VCaP (cell line): Measurements from ENCODE around the gene SMIM32.
A peak's percentile ranks its signal among the peaks of the same experiment; 100 is the strongest.

Experiments
- H3K27ac ChIP-seq: fragments of 450-650 bp; 2 replicates; pipeline ENCODE4 v1.5.1; 2017
- CTCF ChIP-seq: fragments of 450-650 bp; conservative IDR thresholded peaks from 2 replicates; pipeline ENCODE4 v1.5.1; 2017; ENCODE audit warnings: mild to moderate bottlenecking, moderate library complexity

The SMIM32 gene

GRCh38 chr5:136230176-136230575 lies 37.2 kb upstream of the SMIM32 start:
- H3K27ac ChIP-seq = peak overlapping the region; percentile 88
- no peak for TF ChIP-seq CTCF

- peak overlapping the region; percentile 88; the same call in 1 of the 2 replicates for H3K27ac ChIP-seq
- TF ChIP-seq CTCF = no peak
Observed at GRCh38 chr5:136228136-136228757, 35.3 kb upstream of the SMIM32 start.

GRCh38 chr5:136226401-136226800 lies 33.4 kb upstream of the SMIM32 start:
- H3K27ac ChIP-seq = peak overlapping the region; percentile 88
- TF ChIP-seq CTCF = no peak

DNA sequence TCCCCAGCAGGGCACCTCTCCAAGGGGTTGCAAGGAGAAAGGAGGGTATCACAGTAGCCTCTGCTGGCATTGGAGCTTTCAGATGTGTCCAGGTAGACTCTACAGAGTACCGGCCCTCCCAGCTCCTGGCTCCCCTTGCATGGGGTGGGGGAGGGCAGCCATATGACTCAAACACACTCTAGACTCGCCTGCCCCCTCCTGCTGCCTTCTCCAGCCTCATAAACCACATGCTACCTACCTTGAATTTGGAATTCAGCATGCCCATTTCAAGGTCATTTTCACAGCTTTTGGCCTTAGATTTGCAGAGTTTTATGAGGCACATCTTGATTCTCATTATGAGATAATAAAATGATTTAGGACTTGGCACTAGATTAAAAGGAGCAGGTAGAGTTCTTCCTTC lies 32.8 kb upstream of the SMIM32 start:
- no peak for TF ChIP-seq CTCF
- peak overlapping the region; percentile 88 for H3K27ac ChIP-seq

DNA sequence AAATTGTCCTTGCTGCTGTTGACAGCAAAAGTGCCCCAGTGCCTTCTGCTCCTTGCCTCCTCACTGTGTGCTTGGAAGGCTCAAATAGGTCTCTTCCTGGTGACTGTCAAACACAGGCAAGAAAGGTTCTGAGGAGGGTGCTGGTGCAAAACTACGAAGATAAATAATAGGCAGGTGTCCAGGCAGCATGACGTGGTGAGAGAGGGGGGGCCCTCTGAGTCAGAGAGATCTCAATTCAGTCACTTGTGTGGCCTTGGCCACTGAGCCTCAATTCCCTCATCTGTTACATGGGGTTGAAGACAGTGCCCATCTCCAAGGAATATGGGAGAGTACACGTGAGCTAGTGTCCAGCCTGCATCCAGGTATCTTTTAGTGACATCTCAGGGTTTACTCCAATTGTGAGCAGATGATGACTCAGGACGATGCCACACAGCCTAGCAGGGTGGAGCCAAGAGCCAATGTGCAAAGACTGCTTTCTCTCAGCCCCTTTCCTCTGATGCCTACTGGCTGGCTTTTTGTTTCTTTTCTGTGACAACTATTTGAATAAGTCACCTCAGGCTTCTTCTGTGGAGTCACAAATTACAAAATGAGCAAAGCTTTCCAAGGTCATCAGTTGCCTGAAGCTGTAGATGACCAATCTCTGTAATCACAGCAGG lies 29.7 kb upstream of the SMIM32 start:
- no peak overlapping the region for H3K27ac ChIP-seq
- TF ChIP-seq CTCF = no peak

- no peak for TF ChIP-seq CTCF
- no peak overlapping the region for H3K27ac ChIP-seq
Observed at GRCh38 chr5:136221340-136221739, 28.4 kb upstream of the SMIM32 start.

- TF ChIP-seq CTCF = no peak
- no peak overlapping the region for H3K27ac ChIP-seq
Observed at GRCh38 chr5:136216230-136216629, 23.3 kb upstream of the SMIM32 start.
